Colon (tissue), 2 donors: ENCODE results near the gene MAS1L.

ENCODE experiments used
- FAIRE-seq: peaks from 2 replicates; lab custom pipeline; 2012; peaks lifted over from hg19 to GRCh38; lab: Jason Lieb, UNC
- donor health status: control.
- donor health status: control.

Gene MAS1L

DNA sequence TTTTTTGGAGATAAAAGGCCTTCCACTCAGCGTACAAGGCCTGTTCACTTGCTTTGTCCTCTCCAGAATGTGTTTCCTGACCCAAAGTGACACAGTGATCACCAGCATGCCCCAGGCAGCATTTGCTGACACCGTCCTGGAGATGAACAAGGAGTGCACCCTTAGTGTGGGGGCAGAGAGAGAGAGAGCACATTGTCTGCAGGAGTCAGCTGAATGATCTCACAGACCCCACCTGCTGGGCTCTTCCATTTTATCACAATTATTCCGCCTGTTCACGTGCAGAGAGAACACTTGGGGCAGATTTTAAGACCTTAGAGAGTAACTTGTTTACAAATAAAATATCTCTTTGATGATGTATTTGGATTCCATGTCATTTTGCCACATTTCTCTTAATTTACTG lies 22.4 kb upstream of the MAS1L start:
- no peak for FAIRE-seq

GRCh38 chr6:29509711-29510110 lies 22.0 kb upstream of the MAS1L start:
- no peak for FAIRE-seq

- no peak for FAIRE-seq
Measured at GRCh38 chr6:29509239-29509638, 21.5 kb upstream of the MAS1L start.

DNA sequence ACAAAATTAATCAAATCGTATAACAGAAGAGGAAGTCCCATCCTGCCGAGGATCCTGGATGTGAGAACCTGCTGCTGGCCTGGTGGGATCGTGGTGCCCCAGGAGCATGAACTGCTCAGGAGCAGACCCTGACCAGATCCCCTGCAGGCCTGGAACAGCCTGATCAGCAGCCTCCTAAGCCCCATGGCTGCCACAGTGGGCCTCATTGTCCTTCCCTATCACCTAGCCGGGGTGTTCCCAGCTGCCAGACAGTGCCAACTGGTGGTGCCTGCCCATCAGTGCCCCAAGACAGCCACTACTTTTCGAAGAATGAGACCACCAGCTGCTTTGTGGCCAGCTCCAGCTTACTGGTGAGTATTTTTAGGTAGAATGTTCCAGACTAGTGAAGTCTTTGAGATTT lies 19.6 kb upstream of the MAS1L start:
- no peak for FAIRE-seq

GRCh38 chr6:29506446-29507067 lies 18.8 kb upstream of the MAS1L start:
- FAIRE-seq = no peak

- FAIRE-seq = no peak
Measured at GRCh38 chr6:29505808-29506207, 18.1 kb upstream of the MAS1L start.

- FAIRE-seq = no peak
Measured at GRCh38 chr6:29504961-29505360, 17.2 kb upstream of the MAS1L start.

DNA sequence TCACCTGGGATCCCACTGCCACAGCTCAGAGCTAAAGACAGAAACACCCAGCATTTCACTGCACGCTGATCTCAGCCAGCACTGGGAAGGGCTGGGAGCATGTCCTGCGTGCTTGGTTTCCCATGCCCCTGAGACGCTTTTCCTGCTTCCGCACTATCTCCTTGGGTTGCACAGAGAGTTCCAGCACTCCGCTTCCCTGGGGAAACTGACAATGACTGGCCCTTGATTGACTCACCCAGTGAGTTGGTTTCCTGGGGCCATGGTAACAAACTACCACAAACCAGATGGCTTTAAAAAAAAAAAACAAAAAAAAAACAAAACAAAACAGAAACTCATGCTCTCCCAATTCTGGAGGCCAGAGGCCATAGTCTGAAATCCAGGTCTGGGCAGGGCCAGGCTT lies 14.8 kb upstream of the MAS1L start:
- FAIRE-seq = no peak

DNA sequence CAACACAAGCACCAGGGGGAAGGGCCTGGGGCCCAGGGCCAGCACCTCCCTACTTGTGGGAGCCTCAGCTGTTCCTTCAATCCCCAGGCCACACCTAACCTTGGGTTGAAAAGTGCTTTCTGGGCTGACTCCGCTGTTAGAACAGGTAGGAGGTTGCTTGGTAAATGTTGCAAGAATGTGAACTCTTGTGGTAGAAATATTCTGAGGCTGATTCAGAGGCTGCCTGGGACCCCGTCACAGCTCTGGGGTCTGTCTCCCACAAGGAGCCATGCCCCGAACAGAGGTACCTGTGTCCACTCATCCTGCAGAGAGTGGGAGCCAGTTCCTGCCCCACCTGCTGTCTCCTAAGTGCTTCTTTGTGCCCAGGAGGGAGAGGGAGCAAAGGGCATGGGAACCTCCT lies 14.4 kb upstream of the MAS1L start:
- FAIRE-seq = no peak

- no peak for FAIRE-seq
Measured at GRCh38 chr6:29501106-29501505, 13.3 kb upstream of the MAS1L start.

DNA sequence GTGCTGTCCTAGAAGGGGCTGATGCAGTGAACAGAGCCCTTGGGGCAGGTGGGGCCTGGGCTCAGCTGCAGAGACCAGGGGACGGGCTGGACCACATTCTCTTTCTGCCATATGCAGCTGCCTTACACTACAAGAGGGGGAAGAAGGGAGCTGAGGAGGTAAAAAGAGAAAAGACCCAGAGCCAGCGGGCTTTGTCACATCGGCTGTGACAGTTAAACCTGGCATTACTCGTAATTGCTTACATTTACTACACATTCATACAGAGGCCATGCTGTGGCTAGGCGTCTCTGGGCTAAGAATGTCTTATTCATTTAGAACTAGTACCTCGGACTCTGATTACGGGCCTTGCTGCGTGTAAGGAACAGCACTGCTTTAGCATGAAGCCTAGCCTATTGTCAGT lies 12.8 kb upstream of the MAS1L start:
- FAIRE-seq = no peak

DNA sequence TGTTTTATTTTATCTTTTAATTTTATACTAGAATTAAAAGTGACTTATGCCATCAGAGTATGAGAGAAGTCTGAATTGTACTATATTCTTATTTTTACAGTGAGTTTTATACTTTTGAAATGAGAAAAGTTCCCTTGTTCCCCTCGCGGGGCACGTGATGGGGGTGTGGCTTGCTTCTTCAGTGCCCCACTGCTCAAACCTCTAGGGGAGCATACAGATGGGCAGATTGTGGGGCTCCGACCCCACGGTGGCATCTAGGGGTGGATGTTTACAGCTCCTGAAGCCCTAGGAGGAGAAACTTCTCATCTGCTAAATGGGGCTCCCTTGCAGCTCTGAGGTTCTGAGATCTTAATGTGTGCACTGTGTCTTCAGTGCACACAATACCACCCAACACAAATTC lies 11.9 kb upstream of the MAS1L start:
- no peak for FAIRE-seq

GRCh38 chr6:29496961-29497360 lies 9.2 kb upstream of the MAS1L start:
- no peak for FAIRE-seq

GRCh38 chr6:29495571-29495970 lies 7.8 kb upstream of the MAS1L start:
- no peak for FAIRE-seq

DNA sequence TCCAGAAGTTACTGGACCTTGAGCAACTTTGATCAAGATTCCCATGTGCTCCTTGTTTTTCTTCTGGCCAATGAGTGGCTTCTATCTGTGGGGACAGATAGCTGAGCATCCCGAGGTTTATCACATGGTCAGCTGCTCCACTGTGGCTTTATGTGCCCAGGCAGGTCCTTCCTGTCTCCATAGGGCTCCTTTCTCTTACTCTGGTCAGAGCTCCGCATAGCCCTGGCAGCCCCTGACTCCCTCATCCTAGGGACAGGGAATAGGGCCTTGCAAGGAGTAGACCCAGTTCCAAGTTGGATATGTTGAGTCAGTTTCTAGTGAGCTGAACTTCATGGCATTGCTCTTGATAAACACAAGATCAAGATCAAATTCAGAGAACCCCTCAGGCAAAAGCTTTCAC lies 6.4 kb upstream of the MAS1L start:
- FAIRE-seq = no peak

DNA sequence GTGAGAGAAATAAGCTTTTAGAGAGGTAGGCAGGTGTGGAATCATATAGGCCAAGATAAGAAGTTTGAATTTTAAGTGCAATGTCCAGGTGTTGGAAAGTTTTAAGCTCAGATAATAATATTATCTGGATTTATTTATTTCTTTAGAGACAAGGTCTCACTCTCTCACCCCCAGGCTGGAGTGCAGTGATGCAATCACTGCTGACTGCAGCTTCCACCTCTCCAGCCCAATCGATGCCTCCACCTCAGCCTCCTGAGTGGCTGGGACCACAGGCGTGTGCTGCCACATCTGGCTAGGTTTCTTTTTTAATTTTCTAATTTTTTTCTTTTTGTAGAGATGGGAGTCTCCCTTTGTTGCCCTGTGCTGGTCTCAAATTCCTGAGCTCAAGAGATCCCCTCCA lies 5.5 kb upstream of the MAS1L start:
- FAIRE-seq = no peak

- no peak for FAIRE-seq
Measured at GRCh38 chr6:29491574-29491973, 3.8 kb upstream of the MAS1L start.

DNA sequence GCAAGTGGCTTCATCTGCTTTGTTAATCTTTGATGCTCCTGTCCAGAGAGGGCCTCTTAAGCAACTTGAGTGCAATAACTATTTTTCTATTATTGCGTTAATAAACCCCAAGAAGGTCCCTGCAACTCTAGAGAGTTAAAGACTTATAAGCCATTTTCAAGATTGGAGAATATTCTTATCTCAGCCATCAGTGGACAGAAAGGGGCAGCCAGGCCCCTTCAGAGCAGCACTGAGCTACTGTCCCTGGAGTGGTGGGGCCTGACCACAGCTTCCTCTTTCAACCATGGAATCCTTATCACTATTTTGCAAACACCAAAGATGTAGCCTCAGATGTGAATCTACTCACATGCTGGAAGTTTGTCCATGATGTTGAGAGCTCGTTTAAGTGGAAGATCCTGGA lies 2.8 kb upstream of the MAS1L start:
- FAIRE-seq = no peak

DNA sequence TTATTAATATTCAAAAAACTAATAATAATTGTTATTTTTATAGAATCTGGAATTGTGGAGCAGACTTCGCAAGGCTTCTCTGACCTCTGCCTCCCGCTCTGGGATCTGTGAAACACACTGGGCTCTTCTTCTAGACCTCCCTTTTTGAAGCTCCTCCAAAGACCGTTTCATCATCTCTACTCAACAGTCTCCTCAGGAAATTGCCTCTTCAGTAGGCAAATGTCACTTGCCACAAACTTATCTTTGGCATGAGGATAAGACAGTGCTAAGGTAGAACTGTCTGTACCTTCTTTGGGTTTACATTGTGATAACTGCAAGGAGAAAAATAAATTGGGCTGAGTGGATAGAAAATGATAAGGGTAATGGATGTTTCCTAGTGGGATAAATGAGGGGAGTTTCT lies 2.3 kb upstream of the MAS1L start:
- FAIRE-seq = no peak

DNA sequence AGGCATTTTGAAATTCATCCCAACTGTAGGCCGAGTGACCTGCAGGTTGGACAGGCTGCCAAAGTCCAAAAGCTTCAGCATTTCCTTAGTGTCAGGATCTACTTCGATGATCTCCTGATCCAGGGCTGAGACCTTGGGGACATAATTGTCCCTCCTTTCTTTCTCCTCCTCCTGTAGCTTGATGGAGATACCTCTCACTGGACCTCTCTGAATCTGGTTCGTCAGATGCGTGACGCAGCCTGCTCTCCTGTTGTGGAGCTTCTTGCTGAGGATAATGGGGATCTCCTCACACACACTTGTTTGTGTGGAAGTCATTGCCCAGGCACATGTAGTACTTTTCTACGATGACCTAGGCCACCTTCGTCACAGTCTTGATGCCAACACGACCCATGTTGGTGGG lies 1.5 kb upstream of the MAS1L start:
- no peak for FAIRE-seq

GRCh38 chr6:29488874-29489273 lies 1.1 kb upstream of the MAS1L start:
- FAIRE-seq = peak; percentile 90

DNA sequence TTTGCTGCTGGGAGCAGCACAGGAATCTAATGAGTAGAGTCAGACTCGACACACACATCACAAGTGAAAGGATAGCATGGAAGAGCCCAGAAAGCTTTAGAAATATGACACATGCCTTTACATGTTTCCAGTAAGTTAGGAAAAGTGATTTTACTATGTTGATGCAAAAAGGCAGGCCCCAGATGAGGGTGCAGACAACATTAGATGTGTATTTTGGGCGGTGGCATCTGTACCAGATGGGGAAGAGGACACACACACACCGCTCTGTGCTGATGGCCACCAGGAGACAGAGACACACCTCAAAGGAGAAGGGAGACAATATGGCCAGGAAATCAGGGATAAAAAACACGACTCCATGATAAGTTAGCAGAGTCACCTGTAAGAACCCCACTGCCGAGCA lies 625 bp downstream of the MAS1L start:
- no peak for FAIRE-seq

- no peak for FAIRE-seq
Measured at GRCh38 chr6:29486577-29486976, 1.2 kb downstream of the MAS1L start.

GRCh38 chr6:29483735-29484134 lies 4.0 kb downstream of the MAS1L start:
- FAIRE-seq = no peak

GRCh38 chr6:29483186-29483585 lies 4.6 kb downstream of the MAS1L start:
- FAIRE-seq = no peak
